HG03442 (cell line): Measurements from ENCODE around the gene NEK4.
"Not testable (repeated sequence)": the region's sequence is repeated elsewhere in the genome, so short reads cannot be mapped to it uniquely, and the experiment has no call there.

Experiments
- ATAC-seq: cut with Tn5 transposase; IDR thresholded peaks from one replicate; pipeline ENCODE4 v1.9.1; 2021; ENCODE audit warnings: mild to moderate bottlenecking, moderate library complexity; ENCODE audit not compliant: unreplicated experiment

The NEK4 gene

DNA sequence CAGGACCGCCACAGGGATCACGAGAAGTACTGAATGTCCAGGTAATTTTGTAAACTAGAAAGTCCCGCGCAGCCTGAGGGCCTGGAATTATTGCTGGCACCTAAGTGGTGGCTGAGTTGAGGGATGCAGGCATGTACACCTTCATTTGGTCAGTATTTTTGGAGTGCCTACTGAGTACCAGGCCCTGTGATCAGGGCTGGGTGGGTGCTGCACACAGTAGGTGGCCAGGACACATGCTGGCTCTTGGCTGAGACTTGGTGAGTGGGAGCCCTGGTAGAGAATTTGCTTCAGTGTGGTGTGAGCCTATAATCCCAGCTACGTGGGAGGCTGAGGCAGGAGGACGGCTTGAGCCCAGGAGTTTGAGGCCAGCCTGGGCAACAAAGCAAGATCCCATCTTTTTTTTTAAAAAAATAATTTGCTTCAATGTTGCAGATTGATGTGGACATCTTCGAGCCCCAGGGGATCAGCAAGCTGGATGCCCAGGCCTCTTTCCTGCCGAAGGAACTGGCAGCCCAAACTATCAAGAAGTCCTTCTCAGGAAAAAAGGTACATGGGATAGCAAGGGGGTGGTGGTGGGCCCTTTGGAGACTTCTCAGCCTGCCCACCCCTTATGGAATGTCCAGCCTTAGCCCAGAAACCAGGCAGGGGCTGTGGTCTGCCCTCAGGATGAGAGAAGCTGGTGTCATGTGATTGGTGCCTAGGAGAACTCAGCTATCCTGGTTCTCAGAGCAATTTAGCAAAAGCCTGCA lies 9.3 kb upstream of the NEK4 start:
- ATAC-seq = no peak

DNA sequence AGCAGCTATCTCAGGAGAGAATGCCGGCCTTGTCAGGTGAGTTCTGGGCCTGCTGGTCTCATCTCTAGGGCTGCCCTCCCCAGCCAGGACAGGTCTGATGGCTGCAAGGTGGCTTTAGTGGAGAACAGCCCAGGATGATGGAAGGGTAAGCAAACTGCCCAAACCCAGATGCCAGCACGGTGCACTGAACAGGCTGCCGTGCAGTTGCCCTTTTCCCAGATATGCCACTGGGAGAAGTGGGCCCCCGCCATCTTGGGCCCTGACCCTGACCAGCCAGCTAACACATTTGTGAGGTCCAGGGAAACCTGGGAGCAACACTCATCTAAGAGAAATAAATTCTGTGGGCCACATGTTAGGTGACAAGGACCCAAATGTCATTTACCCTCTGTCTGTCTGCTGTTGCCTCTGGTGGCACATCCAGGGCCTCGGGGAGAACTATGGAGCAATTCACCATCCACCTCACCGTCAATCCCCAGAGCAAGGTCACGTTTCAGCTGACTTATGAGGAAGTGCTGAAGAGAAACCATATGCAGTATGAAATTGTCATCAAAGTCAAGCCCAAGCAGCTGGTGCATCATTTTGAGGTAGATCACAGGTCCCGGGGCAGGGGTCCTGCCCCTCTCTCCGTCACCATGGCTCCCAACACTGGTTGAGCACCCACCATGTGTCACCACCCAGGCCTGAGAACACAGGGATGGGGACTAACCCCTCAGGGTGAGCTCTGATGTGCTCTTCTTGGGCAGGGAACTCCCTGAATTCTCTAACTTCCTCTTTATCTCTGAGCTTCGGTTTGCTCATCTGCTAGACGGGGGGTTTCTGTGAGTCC lies 8.5 kb upstream of the NEK4 start:
- ATAC-seq = no peak

DNA sequence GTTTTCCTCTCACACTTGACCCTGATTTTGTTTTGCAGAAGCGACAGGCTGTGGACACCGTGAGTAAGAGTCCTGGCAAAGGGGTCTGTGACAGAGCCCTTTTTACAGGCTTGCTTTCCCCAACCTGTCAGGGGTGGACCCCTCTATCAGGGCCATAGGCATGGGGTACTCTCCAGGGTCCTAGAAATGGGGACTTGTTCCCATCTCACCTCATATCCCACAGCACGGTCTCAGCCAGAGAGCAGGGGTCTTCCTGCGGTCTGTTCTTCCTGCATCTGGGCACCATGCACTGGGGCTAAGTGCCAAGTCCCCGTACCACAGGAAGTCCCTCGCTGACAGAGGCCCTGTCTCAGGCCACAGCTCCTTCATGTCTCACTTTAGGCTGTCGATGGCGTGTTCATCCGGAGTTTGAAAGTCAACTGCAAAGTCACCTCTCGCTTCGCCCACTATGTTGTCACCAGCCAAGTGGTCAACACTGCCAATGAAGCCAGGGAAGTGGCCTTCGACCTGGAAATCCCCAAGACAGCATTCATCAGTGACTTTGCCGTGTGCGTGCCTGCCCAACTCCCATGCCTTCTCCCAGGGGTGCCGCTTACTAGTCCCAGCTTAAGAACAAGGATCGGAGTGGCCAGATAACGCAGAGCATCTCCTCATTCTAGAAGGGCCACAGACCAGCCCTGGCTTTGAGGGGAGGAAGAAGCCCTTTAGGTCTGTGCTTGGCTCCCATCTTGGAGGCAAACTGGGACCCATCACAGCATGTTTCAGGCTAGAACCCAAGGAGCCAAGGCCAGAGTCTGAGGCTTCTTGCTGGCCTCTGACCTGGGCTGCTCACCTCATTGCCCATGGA lies 7.4 kb upstream of the NEK4 start:
- no peak for ATAC-seq

DNA sequence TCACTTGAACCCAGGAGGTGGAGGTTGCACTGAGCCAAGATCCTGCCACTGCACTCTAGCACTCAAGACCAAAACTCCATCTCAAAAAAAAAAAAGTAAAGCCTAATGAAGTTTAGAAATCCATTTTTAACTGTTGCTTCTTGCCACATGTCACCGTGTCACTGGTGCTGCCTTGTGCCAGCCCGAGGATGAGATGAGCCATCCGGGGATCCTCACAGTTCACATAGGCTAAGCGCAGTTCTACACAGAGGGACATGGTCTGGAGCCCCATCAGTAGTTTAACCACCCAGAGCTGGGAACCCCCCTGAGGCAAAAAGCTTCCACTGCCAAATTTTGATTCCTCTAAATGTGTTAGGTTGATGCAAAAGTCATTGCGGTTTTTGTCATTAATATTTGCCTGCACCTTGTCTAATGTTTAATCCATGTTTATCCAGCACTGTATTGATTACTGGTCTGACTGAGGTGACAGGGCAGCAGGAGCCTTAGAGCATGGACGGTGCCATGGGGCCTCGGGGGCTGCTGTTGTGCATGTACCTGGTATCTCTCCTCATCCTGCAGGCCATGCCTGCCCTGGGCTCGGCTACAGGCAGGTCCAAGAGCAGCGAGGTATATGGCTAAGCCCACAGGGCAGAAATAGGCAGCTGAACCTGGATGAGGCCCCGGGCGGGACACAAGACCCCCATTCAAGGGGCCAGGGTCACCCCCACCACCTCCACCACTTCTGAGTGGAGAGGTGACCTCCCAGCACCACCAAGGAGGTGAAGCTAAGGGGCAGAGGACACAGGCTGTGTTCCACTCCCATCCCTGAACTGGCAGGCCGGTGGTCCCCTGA lies 6.6 kb upstream of the NEK4 start, which contains the start of gene ITIH1:
Gene ITIH1 (plus strand): TSS at position 473 of the 832 bp plus-strand sequence. CDS start 17 bp downstream, at position 490.
- no peak for ATAC-seq

- not testable (repeated sequence) for ATAC-seq
Measured at GRCh38 chr3:52776486-52776885, 5.7 kb upstream of the NEK4 start.

- no peak for ATAC-seq
Measured at GRCh38 chr3:52775877-52776276, 5.1 kb upstream of the NEK4 start.

GRCh38 chr3:52774901-52775864 lies 4.4 kb upstream of the NEK4 start:
- no peak for ATAC-seq

GRCh38 chr3:52774066-52774713 lies 3.5 kb upstream of the NEK4 start:
- no peak for ATAC-seq

- ATAC-seq = no peak
Measured at GRCh38 chr3:52773361-52774065, 2.8 kb upstream of the NEK4 start.

GRCh38 chr3:52771702-52772101 lies 962 bp upstream of the NEK4 start:
- no peak for ATAC-seq

- no peak for ATAC-seq
Measured at GRCh38 chr3:52771334-52771681, 568 bp upstream of the NEK4 start.

DNA sequence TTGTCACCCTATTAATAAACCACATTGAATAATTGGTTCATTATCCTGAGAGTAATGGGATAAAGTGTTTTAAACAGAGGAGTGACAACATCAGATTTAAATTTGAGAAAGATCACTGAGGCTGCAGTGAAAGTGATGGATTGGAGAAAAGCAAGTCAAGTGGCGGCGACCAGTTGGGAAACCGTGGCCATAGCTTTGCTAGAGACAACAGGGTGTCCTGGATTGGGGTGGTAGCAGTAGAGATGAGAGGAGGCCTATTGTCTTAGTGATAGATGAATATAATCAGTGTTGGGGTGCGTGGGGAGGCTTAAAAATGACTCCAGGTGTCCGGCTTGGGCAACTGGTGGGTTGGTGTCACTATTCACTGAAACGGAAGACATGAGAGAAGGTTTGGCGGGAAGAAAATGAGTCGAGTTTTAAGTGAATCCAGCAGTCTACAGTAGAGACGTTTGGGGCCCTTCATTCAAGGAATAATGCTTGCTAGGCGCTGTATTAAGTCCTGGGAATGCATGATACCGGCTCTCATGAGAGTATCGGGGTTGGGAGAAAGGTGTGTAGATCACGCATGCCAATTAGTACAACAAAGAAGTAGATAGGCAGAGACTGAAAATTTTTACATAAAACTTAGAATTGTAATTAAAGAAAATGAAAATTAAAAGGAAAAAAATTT lies 819 bp downstream of the NEK4 start:
- no peak for ATAC-seq

DNA sequence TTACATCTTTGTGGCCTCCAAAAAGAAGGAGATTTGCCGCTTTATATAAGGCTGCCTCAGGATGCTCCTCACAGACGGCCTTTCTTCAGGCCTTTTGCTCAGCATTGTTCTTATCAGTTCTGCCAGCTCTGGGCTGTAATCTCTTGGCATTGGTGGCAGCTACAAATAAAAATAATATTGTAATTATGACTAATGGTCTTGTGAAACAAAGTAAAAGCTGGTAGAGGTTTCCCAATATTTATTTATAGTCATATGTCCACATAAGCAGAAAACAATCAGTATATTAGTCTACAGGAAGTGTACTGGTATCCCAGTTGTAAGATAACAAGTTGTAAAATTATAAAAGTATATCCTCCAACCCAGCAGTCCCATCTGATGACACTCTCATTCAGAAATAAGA lies 7.3 kb downstream of the NEK4 start:
- no peak for ATAC-seq

- ATAC-seq = no peak
Measured at GRCh38 chr3:52756141-52756540, 14.6 kb downstream of the NEK4 start.

- ATAC-seq = no peak
Measured at GRCh38 chr3:52754373-52754772, 16.4 kb downstream of the NEK4 start.

GRCh38 chr3:52752045-52752660 lies 18.6 kb downstream of the NEK4 start:
- no peak for ATAC-seq

DNA sequence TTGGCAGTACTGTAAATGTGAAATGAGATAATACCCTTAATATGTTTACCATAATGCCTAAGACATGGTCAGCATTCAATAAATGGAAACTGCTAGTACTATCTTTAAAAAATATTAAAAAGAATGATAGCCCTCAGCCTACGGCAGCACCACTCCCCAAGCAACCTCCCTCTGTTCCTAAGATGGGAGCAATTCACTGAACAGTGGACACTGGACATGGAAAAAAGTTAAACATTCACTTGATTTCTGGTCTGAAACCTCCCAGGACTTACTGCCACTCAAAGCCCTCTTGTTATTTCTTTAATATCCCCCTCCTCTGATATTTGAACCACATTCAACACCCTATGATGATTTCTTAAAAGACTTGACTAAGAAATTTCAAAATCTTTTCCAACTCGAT lies 27.0 kb downstream of the NEK4 start:
- no peak for ATAC-seq
